HS-27A (cell line): Measurements from ENCODE around the gene ZNF808.
"Not testable (repeated sequence)": the region's sequence is repeated elsewhere in the genome, so short reads cannot be mapped to it uniquely, and the experiment has no call there.

Experiments
- DNase-seq: peaks from one replicate; pipeline ENCODE4 v3.0.0-alpha.2; 2012; ENCODE audit warnings: low read depth, missing footprints

ZNF808 gene

GRCh38 chr19:52527134-52527955 lies at the start of gene ZNF808:
TSS of gene ZNF808 (plus strand) at chr19:52527668. CDS start at chr19:52543285, 15,617 bp downstream.
- DNase-seq: peak; percentile 55

GRCh38 chr19:52484111-52484743 lies 43.2 kb upstream of the ZNF808 start:
- DNase-seq: not testable (repeated sequence)

- not testable (repeated sequence) for DNase-seq
Measured at GRCh38 chr19:52485064-52485463, 42.4 kb upstream of the ZNF808 start.

GRCh38 chr19:52485561-52486240 lies 41.8 kb upstream of the ZNF808 start:
- not testable (repeated sequence) for DNase-seq

- no peak for DNase-seq
Measured at GRCh38 chr19:52492201-52492993, 35.1 kb upstream of the ZNF808 start.

- DNase-seq: no peak
Measured at GRCh38 chr19:52492994-52493470, 34.4 kb upstream of the ZNF808 start.

GRCh38 chr19:52494518-52494917 lies 33.0 kb upstream of the ZNF808 start:
- no peak for DNase-seq

GRCh38 chr19:52498571-52498970 lies 28.9 kb upstream of the ZNF808 start:
- DNase-seq: no peak

GRCh38 chr19:52500474-52500873 lies 27.0 kb upstream of the ZNF808 start:
- not testable (repeated sequence) for DNase-seq

- not testable (repeated sequence) for DNase-seq
Measured at GRCh38 chr19:52500991-52501390, 26.5 kb upstream of the ZNF808 start.

- DNase-seq: no peak
Measured at GRCh38 chr19:52507266-52507665, 20.2 kb upstream of the ZNF808 start.

GRCh38 chr19:52516191-52516590 lies 11.3 kb upstream of the ZNF808 start:
- no peak for DNase-seq

- no peak for DNase-seq
Measured at GRCh38 chr19:52518646-52519045, 8.8 kb upstream of the ZNF808 start.

- not testable (repeated sequence) for DNase-seq
Measured at GRCh38 chr19:52519175-52519574, 8.3 kb upstream of the ZNF808 start.

GRCh38 chr19:52520013-52520412 lies 7.5 kb upstream of the ZNF808 start:
- no peak for DNase-seq

- DNase-seq: no peak
Measured at GRCh38 chr19:52522551-52522950, 4.9 kb upstream of the ZNF808 start.

- DNase-seq: no peak
Measured at GRCh38 chr19:52524086-52524485, 3.4 kb upstream of the ZNF808 start.

- DNase-seq: no peak
Measured at GRCh38 chr19:52527956-52528351, 486 bp downstream of the ZNF808 start.

- no peak for DNase-seq
Measured at GRCh38 chr19:52532480-52532879, 5.0 kb downstream of the ZNF808 start.

GRCh38 chr19:52533901-52534300 lies 6.4 kb downstream of the ZNF808 start:
- DNase-seq: no peak

- DNase-seq: not testable (repeated sequence)
Measured at GRCh38 chr19:52535385-52535770, 7.9 kb downstream of the ZNF808 start.
